SK-N-SH (cell line): ENCODE data around the gene MAPKAPK3. TPM values are rescaled to one million over a fixed set of nuclear protein-coding genes. Genes with fewer than 3 reads are reported as not detected.

ENCODE experiments used
- CTCF ChIA-PET: fragments of 300-600, 350-600 bp; formaldehyde crosslinking; extraction: SDS; loops from one replicate; lab custom pipeline; 2021; lab: Yijun Ruan, JAX
- POLR2A ChIA-PET: fragments of 350-600 bp; sonication (Branson Sonifier 250); formaldehyde crosslinking; extraction: SDS; loops from one replicate; lab custom pipeline; 2020; ENCODE audit warnings: antibody characterized with exemption, inconsistent platforms; lab: Yijun Ruan, JAX
- DNase-seq: peaks from one replicate; pipeline ENCODE4 v3.0.0; 2012
- H2AFZ ChIP-seq: fragments of 200-600 bp; sonication (generic); 2 replicates; pipeline ENCODE4 v1.8.1; 2016; ENCODE audit warnings: antibody characterized with exemption, mild to moderate bottlenecking, low read depth
- H3F3A ChIP-seq: fragments of 200-600 bp; sonication (generic); replicated peaks from 2 replicates; pipeline ENCODE3; 2016; ENCODE audit warnings: antibody characterized with exemption, mild to moderate bottlenecking; ENCODE audit not compliant: insufficient read depth
- H3K27ac ChIP-seq, 2 experiments: fragments of 200-500 bp in 1 of 2; fragments of 200-600 bp in 1 of 2; sonication (Bioruptor generic) in 1 of 2; sonication (generic), shearing (Covaris generic) in 1 of 2; 2 replicates each; pipeline versions ENCODE4 v1.5.1 to v1.6.1; 2014 to 2016; ENCODE audit warnings: low read depth in 2 of 2, inconsistent platforms in 1 of 2, low read length in 1 of 2, mild to moderate bottlenecking in 1 of 2, mixed read lengths in 1 of 2
- H3K27me3 ChIP-seq: fragments of 200-600 bp; sonication (generic), shearing (Covaris generic); 2 replicates; pipeline ENCODE4 v1.6.1; 2016; ENCODE audit warnings: mixed run types; ENCODE audit not compliant: insufficient read depth
- H3K36me3 ChIP-seq, 2 experiments: fragments of 200-500 bp in 1 of 2; fragments of 200-600 bp in 1 of 2; sonication (Bioruptor generic) in 1 of 2; sonication (generic) in 1 of 2; replicated peaks in 1 of 2; 2 replicates each; pipeline versions ENCODE3 to v1.5.1; 2014 to 2016; ENCODE audit warnings: low read length in 1 of 2, mild to moderate bottlenecking in 1 of 2; ENCODE audit not compliant: insufficient read depth in 2 of 2, control insufficient read depth in 1 of 2
- H3K4me1 ChIP-seq, 2 experiments: fragments of 200-500 bp in 1 of 2; fragments of 200-600 bp in 1 of 2; sonication (Bioruptor generic) in 1 of 2; sonication (generic), shearing (Covaris generic) in 1 of 2; 2 replicates each; pipeline versions ENCODE4 v1.5.1 to v1.6.1; 2014 to 2016; ENCODE audit warnings: low read depth in 1 of 2, low read length in 1 of 2, mixed run types in 1 of 2; ENCODE audit not compliant: insufficient read depth in 2 of 2, control insufficient read depth in 1 of 2
- H3K4me2 ChIP-seq: fragments of 200-600 bp; sonication (generic), shearing (Covaris generic); 2 replicates; pipeline ENCODE4 v1.6.1; 2017; ENCODE audit warnings: mixed run types
- H3K4me3 ChIP-seq, 2 experiments: fragments of 200-500 bp in 1 of 2; fragments of 200-600 bp in 1 of 2; sonication (Bioruptor generic) in 1 of 2; sonication (generic), shearing (Covaris generic) in 1 of 2; 2 replicates each; pipeline versions ENCODE4 v1.5.1 to v1.8.1; 2014 to 2016; ENCODE audit warnings: low read depth in 2 of 2, inconsistent platforms in 1 of 2, low read length in 1 of 2, mild to moderate bottlenecking in 1 of 2, mixed read lengths in 1 of 2, moderate library complexity in 1 of 2
- H3K79me2 ChIP-seq: fragments of 200-600 bp; sonication (generic); 2 replicates; pipeline ENCODE4 v1.8.1; 2017; ENCODE audit warnings: mild to moderate bottlenecking; ENCODE audit not compliant: insufficient read depth
- H3K9ac ChIP-seq: fragments of 200-600 bp; sonication (generic); 2 replicates; pipeline ENCODE4 v1.6.1; 2017; ENCODE audit warnings: mixed run types
- H3K9me2 ChIP-seq: fragments of 200-600 bp; sonication (generic); 2 replicates; pipeline ENCODE4 v1.6.1; 2017; ENCODE audit warnings: mixed run types
- H3K9me3 ChIP-seq: fragments of 200-600 bp; sonication (generic); 2 replicates; pipeline ENCODE4 v1.6.1; 2017; ENCODE audit warnings: mixed run types, mild to moderate bottlenecking, moderate library complexity
- H4K20me1 ChIP-seq: fragments of 200-600 bp; sonication (generic); 2 replicates; pipeline ENCODE4 v1.6.1; 2017; ENCODE audit warnings: mild to moderate bottlenecking, mixed run types; ENCODE audit not compliant: insufficient read depth
- CHD2 ChIP-seq: fragments of 150-350 bp; IDR thresholded peaks from 2 replicates; pipeline ENCODE4 v1.6.1; 2018; ENCODE audit warnings: low read length; ENCODE audit not compliant: partially characterized antibody
- CTCF ChIP-seq: fragments of 200-600 bp; sonication (generic); IDR thresholded peaks from 2 replicates; pipeline ENCODE4 v1.6.1; 2017; ENCODE audit warnings: antibody characterized with exemption, mild to moderate bottlenecking, moderate library complexity
- EP300 ChIP-seq, 2 experiments: IDR thresholded peaks; 2 replicates each; pipeline versions ENCODE4 v1.4.0 to v1.6.1; 2012; ENCODE audit warnings: borderline replicate concordance in 1 of 2, low read depth in 1 of 2, low read length in 1 of 2
- FOSL2 ChIP-seq: IDR thresholded peaks from 2 replicates; pipeline ENCODE4 v1.4.0; 2012; ENCODE audit warnings: low read depth, mild to moderate bottlenecking, moderate library complexity, borderline replicate concordance
- FOXJ3 ChIP-seq: sonication (generic); formaldehyde crosslinking; IDR thresholded peaks from 2 replicates; pipeline ENCODE4 v1.5.1; 2020; ENCODE audit warnings: mild to moderate bottlenecking, missing genetic modification reagents
- GABPA ChIP-seq: IDR thresholded peaks from 2 replicates; pipeline ENCODE4 v1.4.0; 2012; ENCODE audit warnings: low read depth, mild to moderate bottlenecking
- JUND ChIP-seq: IDR thresholded peaks from 2 replicates; pipeline ENCODE4 v1.4.0; 2012
- MXI1 ChIP-seq: IDR thresholded peaks from 2 replicates; pipeline ENCODE4 v1.6.1; 2012; ENCODE audit warnings: mild to moderate bottlenecking, low read depth, low read length, improper control_type of control experiment
- NFIC ChIP-seq: IDR thresholded peaks from 2 replicates; pipeline ENCODE4 v1.4.0; 2012; ENCODE audit warnings: borderline replicate concordance
- NRF1 ChIP-seq: IDR thresholded peaks from 2 replicates; pipeline ENCODE4 v1.6.1; 2012; ENCODE audit warnings: low read depth, mild to moderate bottlenecking, low read length
- POLR2AphosphoS5 ChIP-seq: IDR thresholded peaks from 2 replicates; pipeline ENCODE4 v1.6.1; 2012; ENCODE audit warnings: low read depth, low read length
- RAD21 ChIP-seq: IDR thresholded peaks from 2 replicates; pipeline ENCODE4 v1.6.1; 2012; ENCODE audit warnings: mild to moderate bottlenecking, low read length
- RCOR1 ChIP-seq: fragments of 150-350 bp; IDR thresholded peaks from 2 replicates; pipeline ENCODE4 v1.6.1; 2017; ENCODE audit warnings: antibody characterized with exemption, low read length
- RFX5 ChIP-seq: IDR thresholded peaks from 2 replicates; pipeline ENCODE4 v1.6.1; 2012; ENCODE audit warnings: mild to moderate bottlenecking, improper control_type of control experiment, low read length
- RXRA ChIP-seq: IDR thresholded peaks from 2 replicates; pipeline ENCODE4 v1.4.0; 2012; ENCODE audit warnings: low read depth, mild to moderate bottlenecking, borderline replicate concordance
- SIN3A ChIP-seq: IDR thresholded peaks from 2 replicates; pipeline ENCODE4 v1.6.1; 2012; ENCODE audit warnings: low read depth, mild to moderate bottlenecking, low read length, moderate library complexity, borderline replicate concordance
- TCF12 ChIP-seq: IDR thresholded peaks from 2 replicates; pipeline ENCODE4 v1.4.0; 2012
- TEAD4 ChIP-seq: IDR thresholded peaks from 2 replicates; pipeline ENCODE4 v1.4.0; 2012; ENCODE audit warnings: mild to moderate bottlenecking, borderline replicate concordance; ENCODE audit not compliant: insufficient read depth
- ZBTB33 ChIP-seq: IDR thresholded peaks from 2 replicates; pipeline ENCODE4 v1.4.0; 2012; ENCODE audit warnings: low read depth, borderline replicate concordance
- WGBS: methylation state at CpG from one replicate; pipeline ENCODE4 v1.1.6; 2017; ENCODE audit warnings: low lambda C conversion rate; 5-methylcytosine and 5-hydroxymethylcytosine counted together
- polyA plus RNA-seq, 3 experiments: library from polyadenylated mRNA; depleted of rRNA; stranded (reverse); fragments of >200 nt; gene quantifications; 2 replicates each; pipeline ENCODE4 v1.2.3, GENCODE V29; 2012
- TF ChIP-seq, protein P1 (sequence below): IDR thresholded peaks from 2 replicates; pipeline ENCODE4 v1.4.0; 2012; ENCODE audit warnings: low read depth, borderline replicate concordance

The MAPKAPK3 gene
- polyA plus RNA-seq, 1 of the 3 experiments (the other 2 are of a cell fraction), result 29.4 TPM

DNA sequence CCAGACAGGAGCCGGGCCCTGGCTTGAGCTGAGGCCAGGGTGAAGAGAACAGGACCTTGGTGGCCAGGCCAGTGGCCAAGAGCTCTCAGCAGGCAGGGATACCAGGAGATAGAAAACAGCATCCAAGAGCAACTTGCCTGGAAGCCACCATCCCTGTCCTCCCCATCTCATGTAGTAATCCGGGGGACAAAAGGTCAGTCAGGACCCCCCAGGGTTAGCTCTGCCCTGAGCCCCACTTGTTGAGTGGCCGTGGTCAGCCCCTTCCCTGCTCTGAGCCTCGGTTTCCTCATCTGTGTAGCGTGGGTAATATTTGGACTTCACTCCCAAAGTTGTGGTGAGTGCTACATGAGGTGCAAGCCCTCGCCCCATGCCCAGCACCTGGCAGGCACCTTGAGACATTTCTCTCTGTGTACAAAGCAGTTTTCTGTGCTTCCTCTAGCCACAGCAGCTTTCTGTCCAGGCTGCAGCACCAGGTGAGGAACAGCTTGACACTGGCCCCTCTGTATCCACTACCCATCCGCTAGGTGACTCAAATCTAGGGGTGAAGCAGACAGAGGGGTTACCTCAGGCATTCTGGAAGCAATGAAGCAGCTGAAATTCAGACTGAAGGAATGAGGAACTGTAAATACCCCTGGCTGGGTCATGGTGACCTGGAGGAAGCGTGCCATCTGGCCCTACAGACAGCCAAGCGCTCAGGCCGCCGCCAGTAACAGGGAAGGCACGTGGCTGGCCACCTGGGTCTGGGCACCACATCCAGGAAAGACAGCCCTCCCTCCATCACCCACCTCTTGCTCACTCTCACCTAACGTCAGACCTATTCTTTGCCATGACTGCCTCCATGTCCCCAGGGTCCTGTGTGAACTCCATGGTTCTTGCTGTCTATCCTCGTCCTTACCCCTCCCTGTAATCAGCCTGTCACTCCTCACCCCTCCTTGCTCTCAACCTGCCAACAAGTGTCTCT is 12.0 kb upstream of the MAPKAPK3 start:
- ChIA-PET CTCF (interaction anchor here (1.0 to 25.1 kb wide), 4 partner anchors 9 to 785 kb away, joined by 3 to 648 read pairs (median 57); partner anchors contain the start of genes C3orf18, CISH, HEMK1 and MAPKAPK3), POLR2A (no interaction called here)
- Histone ChIP-seq H3K9ac (no peak overlapping the region), H3K9me2 (no peaks in the 10 kb centered on the region), H3K4me2 (no peak overlapping the region), H2AFZ (no peak overlapping the region), H3K79me2 (no peaks in the 10 kb centered on the region), H3K4me1 (peaks cover 17 to 43% of the 10 kb centered on the region in 2 experiments), H3K27ac (no peak overlapping the region), H3K9me3 (no peaks in the 10 kb centered on the region), H3K4me3 (no peak overlapping the region), H3K27me3 (no peaks in the 10 kb centered on the region), H4K20me1 (no peaks in the 10 kb centered on the region), H3F3A (no peaks in the 10 kb centered on the region), H3K36me3 (peaks cover 0 to 4% of the 10 kb centered on the region in 2 experiments)
- 76% methylated on average over 9 of the region's 14 CpGs for WGBS
- TF ChIP-seq FOSL2, result no peak
- no peak for TF ChIP-seq TEAD4
- TF ChIP-seq ZBTB33, result no peak
- no peak for TF ChIP-seq RXRA
- TF ChIP-seq EP300 (IDR thresholded peaks at IDR 0.05; ENCODE audit: borderline replicate concordance in 1 of 2, low read depth in 1 of 2, low read length in 1 of 2), result no peak
- no peak for TF ChIP-seq MXI1
- no peak for TF ChIP-seq POLR2AphosphoS5
- TF ChIP-seq TCF12, result no peak
- no peak for TF ChIP-seq JUND
- DNase-seq, result no peak

DNA sequence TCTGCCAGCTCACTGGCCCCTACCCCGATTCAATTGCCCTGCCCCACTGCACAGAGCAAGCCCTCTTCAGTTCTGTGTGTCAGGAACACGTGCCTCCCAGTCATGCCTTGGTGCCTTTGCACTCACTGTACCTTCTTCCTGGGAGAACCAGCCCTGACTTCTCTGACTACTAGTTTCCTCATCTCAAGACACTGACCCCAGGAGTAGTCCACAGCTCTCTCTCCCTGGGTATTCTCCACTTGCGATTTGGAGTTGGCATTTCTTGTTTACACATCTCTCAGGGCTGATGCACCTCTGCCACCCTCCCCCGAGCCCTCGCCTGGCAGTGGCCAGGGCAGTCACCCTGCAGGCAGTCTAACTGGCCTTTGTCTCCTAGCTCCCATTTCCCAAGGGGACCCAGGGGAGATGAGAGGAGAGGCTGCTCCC is 11.0 kb upstream of the MAPKAPK3 start:
- Histone ChIP-seq H3F3A (no peaks in the 10 kb centered on the region), H3K27ac (no peak overlapping the region), H2AFZ (no peak overlapping the region), H3K9me2 (no peaks in the 10 kb centered on the region), H3K4me3 (no peak overlapping the region), H3K27me3 (no peaks in the 10 kb centered on the region), H3K9ac (no peak overlapping the region), H3K36me3 (peaks cover 0 to 4% of the 10 kb centered on the region in 2 experiments), H3K4me2 (no peak overlapping the region), H4K20me1 (no peaks in the 10 kb centered on the region), H3K9me3 (no peaks in the 10 kb centered on the region), H3K79me2 (no peaks in the 10 kb centered on the region), H3K4me1 (peaks cover 12 to 43% of the 10 kb centered on the region in 2 experiments)
- ChIA-PET POLR2A (no interaction called here), CTCF (interaction anchor here (1.2 to 25.1 kb wide), 3 partner anchors 8 to 55 kb away, joined by 3 to 648 read pairs (median 111); partner anchors contain the start of genes C3orf18, CISH, HEMK1 and MAPKAPK3)
- DNase-seq, result no peak
- TF ChIP-seq TEAD4, result no peak
- TF ChIP-seq ZBTB33, result no peak
- no peak for TF ChIP-seq RFX5
- TF ChIP-seq NFIC, result no peak
- no peak for TF ChIP-seq POLR2AphosphoS5
- TF ChIP-seq RXRA, result no peak
- TF ChIP-seq CTCF, result no peak
- TF ChIP-seq GABPA, result no peak
- TF ChIP-seq NRF1, result no peak
- no peak for TF ChIP-seq FOXJ3 (CRISPR knock-in tag)
- TF ChIP-seq RCOR1, result no peak
- TF ChIP-seq CHD2, result no peak
- TF ChIP-seq, protein P1, sequence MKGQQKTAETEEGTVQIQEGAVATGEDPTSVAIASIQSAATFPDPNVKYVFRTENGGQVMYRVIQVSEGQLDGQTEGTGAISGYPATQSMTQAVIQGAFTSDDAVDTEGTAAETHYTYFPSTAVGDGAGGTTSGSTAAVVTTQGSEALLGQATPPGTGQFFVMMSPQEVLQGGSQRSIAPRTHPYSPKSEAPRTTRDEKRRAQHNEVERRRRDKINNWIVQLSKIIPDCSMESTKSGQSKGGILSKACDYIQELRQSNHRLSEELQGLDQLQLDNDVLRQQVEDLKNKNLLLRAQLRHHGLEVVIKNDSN, result no peak
- TF ChIP-seq JUND, result no peak
- no peak for TF ChIP-seq RAD21
- no peak for TF ChIP-seq SIN3A
- 86% methylated on average over 5 of the region's 5 CpGs for WGBS
